HCT116 (cell line): ENCODE data around the gene SZT2.

Experiments used
- CTCF ChIP-seq, 3 experiments: fragments of 200-600 bp in 1 of 3; sonication (generic) in 1 of 3; IDR thresholded peaks in 2 of 3; conservative IDR thresholded peaks in 1 of 3; 2 replicates each; pipeline ENCODE4 v1.5.1; 2012 to 2017; ENCODE audit warnings: low read depth in 2 of 3, low read length in 2 of 3, antibody characterized with exemption in 1 of 3, borderline replicate concordance in 1 of 3, control low read depth in 1 of 3, mild to moderate bottlenecking in 1 of 3, mixed read lengths in 1 of 3, mixed run types in 1 of 3, moderate library complexity in 1 of 3; ENCODE audit not compliant: insufficient read depth in 1 of 3
- POLR2A ChIP-seq: IDR thresholded peaks from 2 replicates; pipeline ENCODE4 v1.7.0; 2011; ENCODE audit warnings: borderline replicate concordance; ENCODE audit not compliant: insufficient read depth, insufficient read length; ENCODE audit errors: extremely low read depth
- POLR2AphosphoS5 ChIP-seq: IDR thresholded peaks from 2 replicates; pipeline ENCODE4 v1.6.1; 2011; ENCODE audit warnings: mild to moderate bottlenecking, low read depth, low read length, moderate library complexity

GRCh38 chr1:43465505-43466067 is 75.9 kb downstream of the SZT2 start:
- TF ChIP-seq POLR2A (no peak), CTCF (IDR thresholded peaks at IDR 0.05 in 2 of 3, conservative IDR thresholded peaks at IDR 0.05 in 1 of 3; ENCODE audit: borderline replicate concordance in 1 of 3, insufficient read depth in 1 of 3, low read depth in 2 of 3, low read length in 2 of 3) (no peak), POLR2AphosphoS5 (no peak)
